ENCODE data around the gene GCNT2.
"Not testable (repeated sequence)": the region's sequence is repeated elsewhere in the genome, so short reads cannot be mapped to it uniquely, and the experiment has no call there.

Gene GCNT2

DNA sequence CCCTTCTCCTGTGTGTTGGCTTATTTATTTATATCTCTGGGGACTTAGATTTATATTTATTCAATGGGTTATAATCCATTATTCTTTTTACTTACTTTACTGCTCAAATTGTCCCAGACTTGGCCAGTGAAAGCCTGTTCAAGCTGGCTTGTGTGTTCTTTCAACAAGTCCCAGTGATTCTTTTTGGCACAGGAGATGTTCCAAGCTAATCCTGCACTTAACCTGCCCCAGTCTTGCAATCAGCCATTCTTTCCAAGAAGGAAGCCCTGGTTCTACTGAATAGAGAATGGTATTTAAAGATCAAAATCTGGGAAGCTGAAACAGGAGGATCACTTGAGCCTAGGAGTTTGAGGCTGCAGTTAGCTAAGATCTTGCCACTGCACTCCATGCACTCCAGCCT, 26.7 kb downstream of the GCNT2 start:
- no peak for DNase-seq (ENCODE audit: low read depth in 2 of 2)

- no peak for DNase-seq (ENCODE audit: low read depth in 2 of 2)
Measured at GRCh38 chr6:10550764-10551163, 29.6 kb downstream of the GCNT2 start.

- no peak for DNase-seq (ENCODE audit: low read depth in 2 of 2)
Measured at GRCh38 chr6:10552270-10552810, 31.2 kb downstream of the GCNT2 start.

GRCh38 chr6:10553871-10554270, 32.7 kb downstream of the GCNT2 start:
- no peak for DNase-seq (ENCODE audit: low read depth in 2 of 2)

GRCh38 chr6:10554826-10555225, 33.7 kb downstream of the GCNT2 start:
- no peak for DNase-seq (ENCODE audit: low read depth in 2 of 2)

- no peak for DNase-seq (ENCODE audit: low read depth in 2 of 2)
Measured at GRCh38 chr6:10555625-10556309, 34.6 kb downstream of the GCNT2 start.

DNA sequence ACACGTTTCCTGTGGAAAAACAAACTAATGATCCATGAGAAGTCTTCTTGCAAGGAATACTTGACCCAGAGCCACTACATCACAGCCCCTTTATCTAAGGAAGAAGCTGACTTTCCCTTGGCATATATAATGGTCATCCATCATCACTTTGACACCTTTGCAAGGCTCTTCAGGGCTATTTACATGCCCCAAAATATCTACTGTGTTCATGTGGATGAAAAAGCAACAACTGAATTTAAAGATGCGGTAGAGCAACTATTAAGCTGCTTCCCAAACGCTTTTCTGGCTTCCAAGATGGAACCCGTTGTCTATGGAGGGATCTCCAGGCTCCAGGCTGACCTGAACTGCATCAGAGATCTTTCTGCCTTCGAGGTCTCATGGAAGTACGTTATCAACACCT, 35.4 kb downstream of the GCNT2 start:
- DNase-seq (ENCODE audit: low read depth in 2 of 2) = no peak

GRCh38 chr6:10556992-10557391, 35.8 kb downstream of the GCNT2 start:
- no peak for DNase-seq (ENCODE audit: low read depth in 2 of 2)

DNA sequence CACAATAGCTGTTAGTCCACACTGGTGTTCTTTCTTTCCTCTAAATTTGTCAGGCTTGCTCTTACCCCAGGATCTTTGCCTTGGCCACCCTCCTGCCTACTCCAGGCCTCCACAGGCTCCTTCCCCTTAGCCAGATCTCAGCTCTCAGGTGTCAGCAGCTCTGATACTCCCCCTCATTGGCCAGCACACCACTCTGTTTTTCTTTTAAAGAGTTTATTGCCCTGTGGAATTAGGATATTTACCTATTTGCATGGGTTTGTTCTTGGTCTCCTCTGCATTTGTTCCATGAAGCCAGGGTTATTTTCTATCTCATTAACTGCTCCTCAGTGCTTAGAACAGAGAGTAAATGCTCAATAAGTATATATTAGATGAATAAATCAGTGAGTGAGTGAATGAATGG, 36.8 kb downstream of the GCNT2 start:
- DNase-seq (ENCODE audit: low read depth in 2 of 2) = no peak

GRCh38 chr6:10558565-10558964, 37.4 kb downstream of the GCNT2 start:
- DNase-seq (ENCODE audit: low read depth in 2 of 2) = no peak

GRCh38 chr6:10559522-10560152, 38.5 kb downstream of the GCNT2 start:
- DNase-seq (ENCODE audit: low read depth in 2 of 2) = no peak

DNA sequence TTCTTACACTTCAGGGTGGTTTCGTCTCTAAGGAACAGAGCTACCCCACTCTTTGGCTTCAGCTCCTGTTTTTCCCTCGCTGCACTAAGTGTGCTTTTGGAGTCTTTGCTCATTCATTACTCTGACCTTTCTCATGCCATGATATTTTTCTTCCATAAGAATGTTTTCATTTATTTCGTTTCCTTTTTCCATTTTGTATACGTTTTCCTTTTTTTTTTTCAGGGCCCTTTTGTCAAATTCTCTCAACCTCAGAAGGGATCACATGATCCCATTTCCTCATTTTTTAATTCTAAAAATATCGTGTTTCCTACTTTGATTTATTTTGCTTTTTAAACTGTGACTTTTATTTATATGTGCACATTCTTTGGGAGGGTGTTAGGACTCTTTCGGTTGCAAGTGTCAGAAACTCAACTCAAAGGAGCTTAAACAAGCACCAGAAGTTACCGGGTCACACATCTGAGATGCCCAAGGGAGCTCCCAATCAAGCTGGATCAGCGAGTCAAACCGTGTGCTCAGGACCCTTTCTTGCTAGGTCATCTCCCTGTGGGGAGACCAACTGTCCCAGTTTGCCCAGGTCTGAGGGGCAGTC, 40.6 kb downstream of the GCNT2 start:
- DNase-seq (ENCODE audit: low read depth in 2 of 2) = no peak

- DNase-seq (ENCODE audit: low read depth in 2 of 2) = no peak
Measured at GRCh38 chr6:10564975-10565673, 44.0 kb downstream of the GCNT2 start.

- DNase-seq (ENCODE audit: low read depth in 2 of 2) = no peak
Measured at GRCh38 chr6:10565913-10566312, 44.8 kb downstream of the GCNT2 start.

- no peak for DNase-seq (ENCODE audit: low read depth in 2 of 2)
Measured at GRCh38 chr6:10567256-10568026, 46.3 kb downstream of the GCNT2 start.

DNA sequence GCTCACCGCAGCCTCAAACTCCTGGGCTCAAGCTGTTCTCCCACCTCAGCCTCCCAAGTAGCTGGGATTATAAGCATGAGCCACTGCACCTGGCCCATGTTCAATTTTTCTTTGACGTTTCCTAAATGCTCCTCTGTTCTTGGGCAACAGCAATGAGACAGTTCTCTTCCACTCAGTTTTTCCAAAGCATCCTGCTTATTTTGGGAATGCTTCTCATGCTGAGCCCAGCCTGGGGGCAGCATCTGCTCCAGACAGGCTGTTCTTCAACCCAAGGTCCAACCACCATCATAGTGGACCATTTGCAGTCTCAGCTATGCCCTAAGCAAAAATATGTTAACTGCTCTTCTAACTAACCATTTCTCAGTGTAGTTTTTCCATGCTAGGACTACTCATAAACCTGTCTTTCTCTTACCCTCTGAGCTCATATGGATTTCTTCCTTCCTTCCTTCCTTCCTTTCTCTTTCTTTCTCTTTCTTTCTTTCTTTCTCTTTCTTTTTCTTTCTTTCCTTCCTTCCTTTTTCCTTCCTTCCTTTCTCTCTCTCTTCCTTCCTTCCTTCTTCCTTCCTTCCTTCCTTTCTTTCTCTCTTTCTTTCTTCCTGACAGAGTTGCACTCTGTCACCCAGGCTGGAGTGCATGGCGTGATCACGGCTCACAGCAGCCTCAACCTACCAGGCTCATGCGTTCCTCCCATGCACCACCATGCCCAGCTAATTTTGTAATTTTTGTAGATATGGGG, 48.4 kb downstream of the GCNT2 start:
- no peak for DNase-seq (ENCODE audit: low read depth in 2 of 2)

GRCh38 chr6:10575519-10575918, 54.4 kb downstream of the GCNT2 start:
- not testable (repeated sequence) for DNase-seq (ENCODE audit: low read depth in 2 of 2)

GRCh38 chr6:10576226-10576625, 55.1 kb downstream of the GCNT2 start:
- no peak for DNase-seq (ENCODE audit: low read depth in 2 of 2)

- no peak for DNase-seq (ENCODE audit: low read depth in 2 of 2)
Measured at GRCh38 chr6:10577112-10577511, 56.0 kb downstream of the GCNT2 start.

- no peak for DNase-seq (ENCODE audit: low read depth in 2 of 2)
Measured at GRCh38 chr6:10578723-10579122, 57.6 kb downstream of the GCNT2 start.

GRCh38 chr6:10579803-10580202, 58.7 kb downstream of the GCNT2 start:
- DNase-seq (ENCODE audit: low read depth in 2 of 2) = no peak
